HepG2 (cell line): ENCODE results near the gene DCAKD. TPM values are rescaled to one million over a fixed set of nuclear protein-coding genes. Genes with fewer than 3 reads are reported as not detected.

Experiments
- CHCHD3 ChIP-seq: sonication (generic); formaldehyde crosslinking; IDR thresholded peaks from 2 replicates; pipeline ENCODE4 v1.8.0; 2022; ENCODE audit warnings: mild to moderate bottlenecking, missing genetic modification reagents, moderate library complexity
- ELK4 ChIP-seq: sonication (generic); formaldehyde crosslinking; IDR thresholded peaks from 2 replicates; pipeline ENCODE4 v1.9.0; 2021; ENCODE audit warnings: missing genetic modification reagents, borderline replicate concordance
- HCFC1 ChIP-seq: fragments of 150-350 bp; IDR thresholded peaks from 2 replicates; pipeline ENCODE4 v1.6.1; 2014; ENCODE audit warnings: low read depth, low read length
- MBD4 ChIP-seq: IDR thresholded peaks from 2 replicates; pipeline ENCODE4 v1.6.1; 2012; ENCODE audit warnings: low read length, inconsistent platforms, borderline replicate concordance
- NFAT5 ChIP-seq: sonication (generic); formaldehyde crosslinking; IDR thresholded peaks from 2 replicates; pipeline ENCODE4 v1.4.0; 2020; ENCODE audit warnings: missing genetic modification reagents
- NRL ChIP-seq: sonication (generic); formaldehyde crosslinking; IDR thresholded peaks from 2 replicates; pipeline ENCODE4 v1.5.0; 2020; ENCODE audit warnings: missing genetic modification reagents, mild to moderate bottlenecking, moderate library complexity, borderline replicate concordance
- RNF2 ChIP-seq: fragments of 450-650 bp; conservative IDR thresholded peaks from 2 replicates; pipeline ENCODE4 v1.6.1; 2016; ENCODE audit warnings: low read depth
- SMYD3 ChIP-seq: sonication (generic); formaldehyde crosslinking; IDR thresholded peaks from 2 replicates; pipeline ENCODE4 v1.8.1; 2023; ENCODE audit warnings: mild to moderate bottlenecking, missing genetic modification reagents
- ZBTB2 ChIP-seq: sonication (generic); formaldehyde crosslinking; IDR thresholded peaks from 2 replicates; pipeline ENCODE4 v1.8.0; 2022; ENCODE audit warnings: low read depth, missing genetic modification reagents
- ZBTB43 ChIP-seq: sonication (generic); formaldehyde crosslinking; conservative IDR thresholded peaks from 2 replicates; pipeline ENCODE4 v1.4.0; 2020; ENCODE audit warnings: missing genetic modification reagents
- ZFP41 ChIP-seq: sonication (generic); formaldehyde crosslinking; IDR thresholded peaks from 2 replicates; pipeline ENCODE4 v1.4.0; 2020; ENCODE audit warnings: mild to moderate bottlenecking, missing genetic modification reagents, borderline replicate concordance
- ZNF275 ChIP-seq: sonication (generic); formaldehyde crosslinking; IDR thresholded peaks from 2 replicates; pipeline ENCODE4 v1.8.0; 2022; ENCODE audit warnings: missing genetic modification reagents, mild to moderate bottlenecking, inconsistent platforms, borderline replicate concordance
- ZNF276 ChIP-seq: sonication (generic); formaldehyde crosslinking; IDR thresholded peaks from 2 replicates; pipeline ENCODE4 v1.4.0; 2020; ENCODE audit warnings: mild to moderate bottlenecking, low read depth, missing genetic modification reagents
- ZNF367 ChIP-seq: sonication (generic); formaldehyde crosslinking; IDR thresholded peaks from 2 replicates; pipeline ENCODE4 v1.4.0; 2020; ENCODE audit warnings: missing genetic modification reagents, borderline replicate concordance
- ZNF652 ChIP-seq: IDR thresholded peaks from 2 replicates; pipeline ENCODE4 v1.6.1; 2016; ENCODE audit warnings: low read depth, borderline replicate concordance
- ZNF879 ChIP-seq: sonication (generic); formaldehyde crosslinking; IDR thresholded peaks from 2 replicates; pipeline ENCODE4 v1.8.1; 2023; ENCODE audit warnings: missing genetic modification reagents
- polyA plus RNA-seq, 8 experiments: library from polyadenylated mRNA; depleted of rRNA in 3 of 8; stranded (reverse) in 7 of 8; unstranded in 1 of 8; fragments of >200 nt; fragmentation: Illumina TruSeq in 4 of 8; extraction: Trizol in 4 of 8; gene quantifications; 2 replicates each; pipeline versions ENCODE4 v1.2.1 to v1.2.3, GENCODE V29; 2011 to 2016; ENCODE audit warnings: low read depth in 4 of 8, missing spikeins in 1 of 8, mixed read lengths in 1 of 8; ENCODE audit not compliant: insufficient read depth in 1 of 8
- total RNA-seq, 5 experiments: library from RNA; depleted of rRNA; stranded (reverse); fragments of >200 nt; fragmentation: Illumina TruSeq; extraction: Trizol; gene quantifications; 2 replicates each; pipeline ENCODE4 v1.2.3, GENCODE V29; 2016; ENCODE audit warnings: low read depth in 1 of 5

Gene DCAKD
- total and polyA plus RNA-seq, 2 of the 13 experiments (the other 11 are each of a cell fraction or from before 2014, with no cell fraction given), result 25.9 to 29.2 TPM

- TF ChIP-seq ZBTB43 (CRISPR knock-in tag) (no peak), ZNF276 (no peak), ZNF879 (no peak), NFAT5 (CRISPR knock-in tag) (no peak), ZNF275 (CRISPR knock-in tag) (no peak), SMYD3 (CRISPR knock-in tag) (no peak), MBD4 (no peak), ZBTB2 (CRISPR knock-in tag) (peak; percentile 56; the same call in 1 of the 2 replicates), RNF2 (no peak), ZNF652 (CRISPR knock-in tag) (no peak), HCFC1 (no peak), CHCHD3 (no peak), ZFP41 (CRISPR knock-in tag) (no peak), ELK4 (CRISPR knock-in tag) (no peak), NRL (CRISPR knock-in tag) (no peak), ZNF367 (CRISPR knock-in tag) (no peak)
Observed at GRCh38 chr17:45018848-45019711, 32.4 kb downstream of the DCAKD start (continued).
